ENCODE measurements around the gene GJA3.

DNA sequence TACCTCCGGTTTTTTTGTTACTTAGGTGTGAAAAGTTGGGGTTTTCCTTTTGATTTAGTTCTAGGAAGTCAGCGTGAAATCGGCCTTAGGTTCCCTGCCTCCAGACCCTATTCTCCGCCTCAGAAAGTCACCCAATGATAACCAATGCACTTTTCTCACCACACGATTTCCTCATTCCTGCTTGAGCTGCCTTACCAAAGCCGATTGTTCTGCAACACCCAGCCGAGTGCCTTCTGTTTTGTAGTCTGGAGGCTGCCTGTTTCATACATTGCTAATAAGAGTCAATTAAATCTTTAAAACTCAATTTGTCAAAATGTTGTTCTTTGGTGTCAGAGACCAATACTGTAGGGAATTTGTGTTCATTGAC lies 39.7 kb downstream of the GJA3 start:
- TF ChIP-seq, protein P1, sequence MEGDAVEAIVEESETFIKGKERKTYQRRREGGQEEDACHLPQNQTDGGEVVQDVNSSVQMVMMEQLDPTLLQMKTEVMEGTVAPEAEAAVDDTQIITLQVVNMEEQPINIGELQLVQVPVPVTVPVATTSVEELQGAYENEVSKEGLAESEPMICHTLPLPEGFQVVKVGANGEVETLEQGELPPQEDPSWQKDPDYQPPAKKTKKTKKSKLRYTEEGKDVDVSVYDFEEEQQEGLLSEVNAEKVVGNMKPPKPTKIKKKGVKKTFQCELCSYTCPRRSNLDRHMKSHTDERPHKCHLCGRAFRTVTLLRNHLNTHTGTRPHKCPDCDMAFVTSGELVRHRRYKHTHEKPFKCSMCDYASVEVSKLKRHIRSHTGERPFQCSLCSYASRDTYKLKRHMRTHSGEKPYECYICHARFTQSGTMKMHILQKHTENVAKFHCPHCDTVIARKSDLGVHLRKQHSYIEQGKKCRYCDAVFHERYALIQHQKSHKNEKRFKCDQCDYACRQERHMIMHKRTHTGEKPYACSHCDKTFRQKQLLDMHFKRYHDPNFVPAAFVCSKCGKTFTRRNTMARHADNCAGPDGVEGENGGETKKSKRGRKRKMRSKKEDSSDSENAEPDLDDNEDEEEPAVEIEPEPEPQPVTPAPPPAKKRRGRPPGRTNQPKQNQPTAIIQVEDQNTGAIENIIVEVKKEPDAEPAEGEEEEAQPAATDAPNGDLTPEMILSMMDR (IDR thresholded peaks at IDR 0.05; ENCODE audit: low read length) = no peak
- TF ChIP-seq EZH2 (IDR thresholded peaks at IDR 0.05; ENCODE audit: borderline replicate concordance, low read length) = no peak

Data from OCI-LY1 (cell line).